SK-N-SH (cell line): ENCODE data around the gene FLCN. TPM values are rescaled to one million over a fixed set of nuclear protein-coding genes. Genes with fewer than 3 reads are reported as not detected.

Experiments
- polyA plus RNA-seq, 3 experiments: library from polyadenylated mRNA; depleted of rRNA; stranded (reverse); fragments of >200 nt; gene quantifications; 2 replicates each; pipeline ENCODE4 v1.2.3, GENCODE V29; 2012
- small RNA-seq, 7 experiments: library from RNA; depleted of rRNA; stranded (forward); fragments of <200 nt; gene quantifications; one replicate each; pipeline ENCODE3, GENCODE V24; 2012

FLCN gene
- polyA plus RNA-seq, 1 of the 3 experiments (the other 2 are of a cell fraction) = 14.6 TPM

Small RNA genes lying within 50 kb of the gene (small RNA-seq; reads per million reads assigned to genes)
- 0 reads per million in 7 experiments for gene RNU6-767P

Other genes starting within 250 kb of the FLCN start
- 64.4 and 69.8 TPM in 2 replicates for gene MPRIP, start 194.7 kb downstream of the FLCN start, polyA plus RNA-seq (2012; rRNA removed)
- 3.7 and 4.5 TPM in 2 replicates for gene PLD6, start 30.8 kb downstream of the FLCN start, polyA plus RNA-seq (2012; rRNA removed)
- gene COPS3, start 44.1 kb upstream of the FLCN start, polyA plus RNA-seq (2012; rRNA removed) = 64.8 and 76.7 TPM in 2 replicates
- 3.3 and 3.9 TPM in 2 replicates for gene NT5M, start 66.2 kb upstream of the FLCN start, polyA plus RNA-seq (2012; rRNA removed)
- 9.7 and 10.1 TPM in 2 replicates for gene MED9, start 239.8 kb upstream of the FLCN start, polyA plus RNA-seq (2012; rRNA removed)